NCI-H2029 treated with DMSO at 0.1 percent for 48 hours (cell line): ENCODE data around the gene SLC25A22.

ENCODE experiments used
- DNase-seq: peaks from one replicate; lab custom pipeline; 2025; lab: John Stamatoyannopoulos, UW

Gene SLC25A22

DNA sequence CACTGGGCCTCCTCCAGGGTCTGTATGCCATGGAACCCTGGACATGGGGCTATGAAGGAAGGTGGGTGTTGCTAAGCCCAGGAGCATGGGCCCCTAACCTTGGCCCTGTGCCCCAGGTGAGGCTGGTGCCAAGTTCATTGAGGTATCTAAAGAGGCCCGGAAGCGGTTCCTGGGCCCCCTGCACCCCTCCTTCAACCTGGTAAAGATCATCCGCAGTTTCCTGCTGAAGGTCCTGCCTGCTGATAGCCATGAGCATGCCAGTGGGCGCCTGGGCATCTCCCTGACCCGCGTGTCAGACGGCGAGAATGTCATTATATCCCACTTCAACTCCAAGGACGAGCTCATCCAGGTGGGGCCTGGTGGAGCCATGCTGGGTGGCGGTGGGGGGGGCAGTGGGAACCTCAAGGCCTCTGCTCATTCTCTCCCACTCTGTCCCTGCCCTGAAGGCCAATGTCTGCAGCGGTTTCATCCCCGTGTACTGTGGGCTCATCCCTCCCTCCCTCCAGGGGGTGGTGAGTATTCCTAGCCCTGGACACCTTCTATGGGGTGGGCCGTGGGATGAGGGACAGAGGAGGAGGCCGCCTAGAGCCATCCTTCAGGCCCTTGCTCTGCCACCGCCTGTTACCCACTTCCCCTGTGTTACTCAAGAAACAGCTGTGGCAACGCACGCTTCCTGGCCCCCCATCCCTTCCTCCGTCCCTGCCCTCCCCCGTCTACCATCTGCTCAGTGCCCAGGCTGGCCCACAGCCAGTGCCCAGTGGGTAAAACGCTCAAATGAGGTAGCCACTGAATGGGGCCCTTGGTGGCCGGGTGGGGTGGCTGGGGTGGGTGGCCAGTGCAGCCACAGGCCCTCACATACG lies 23.7 kb upstream of the SLC25A22 start:
- no peak for DNase-seq

DNA sequence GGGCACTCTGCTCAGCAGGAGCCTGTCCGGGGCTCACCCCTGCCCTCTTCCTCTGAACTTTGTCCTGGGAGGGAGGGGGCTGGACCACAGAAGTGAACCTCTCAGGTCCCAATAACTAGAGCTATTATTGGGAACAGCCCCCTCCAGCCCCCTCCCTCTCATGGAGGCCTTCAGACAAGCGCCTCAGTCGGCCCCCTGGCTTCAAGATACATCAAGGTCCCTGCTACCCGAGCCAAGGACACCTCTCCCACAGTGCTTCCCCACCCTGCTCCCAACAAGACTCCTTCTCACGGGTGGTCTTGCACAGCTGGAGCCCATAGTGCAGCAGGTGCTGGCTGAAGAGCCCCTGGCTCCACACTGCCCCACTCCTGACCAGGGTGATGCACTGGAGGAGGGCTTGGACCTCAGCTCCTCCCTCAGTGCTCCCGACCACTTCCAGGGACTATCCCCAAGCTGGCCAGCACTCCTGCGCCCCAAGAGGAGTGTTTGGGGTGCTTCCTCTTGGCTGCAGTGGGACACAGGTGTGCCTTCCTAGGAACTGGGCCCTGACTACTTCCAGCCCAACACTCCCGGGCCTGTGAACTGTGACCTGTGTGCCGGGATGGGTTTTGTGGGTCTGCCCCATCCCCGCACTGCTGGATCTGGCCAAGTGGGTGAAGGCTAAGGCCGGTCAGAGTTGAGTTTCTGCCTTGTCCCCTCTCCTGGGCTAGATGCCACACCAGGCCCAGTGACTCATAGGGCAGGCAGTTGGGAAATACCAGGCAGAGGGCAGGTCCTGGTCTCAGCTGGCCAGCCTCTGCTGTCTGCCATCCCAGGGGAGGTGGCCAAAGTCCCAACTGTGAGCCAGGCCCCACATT lies 22.8 kb upstream of the SLC25A22 start:
- DNase-seq: no peak

DNA sequence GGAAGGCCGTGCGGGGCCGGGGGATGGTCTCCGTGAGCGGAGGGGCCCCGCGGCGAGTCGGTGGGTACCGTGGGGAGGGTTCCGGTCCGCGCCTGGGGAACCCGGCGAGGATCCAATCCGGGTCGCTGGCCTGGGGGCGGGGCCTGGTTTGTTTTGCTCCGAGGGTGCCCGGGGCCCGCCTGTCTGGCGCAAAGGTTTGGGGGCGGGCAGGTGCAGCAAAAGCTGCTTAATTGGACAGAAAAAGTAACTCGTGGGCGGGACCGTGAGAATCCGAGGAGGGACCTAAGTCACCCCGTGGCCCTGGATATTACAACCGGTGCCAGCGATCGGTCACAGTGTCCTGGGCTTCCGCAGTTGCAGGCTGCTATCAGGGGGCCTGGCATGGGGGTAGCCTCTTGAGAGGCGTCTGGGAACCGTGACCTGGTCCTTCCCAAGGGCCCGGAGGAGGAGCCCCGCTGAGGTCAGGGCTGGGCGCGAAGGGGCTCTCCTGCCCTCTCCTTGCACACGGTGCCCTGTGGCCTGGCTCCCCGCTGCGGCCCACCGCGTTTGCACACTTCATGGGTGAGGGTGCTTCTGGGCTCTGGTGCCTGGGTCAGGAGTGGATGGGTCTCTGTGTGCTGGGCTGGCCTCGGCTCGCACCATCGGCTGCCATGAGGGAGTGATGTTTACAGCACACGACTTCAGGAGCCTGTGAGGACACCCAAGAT lies 22.0 kb upstream of the SLC25A22 start:
- peak; percentile 40 for DNase-seq

DNA sequence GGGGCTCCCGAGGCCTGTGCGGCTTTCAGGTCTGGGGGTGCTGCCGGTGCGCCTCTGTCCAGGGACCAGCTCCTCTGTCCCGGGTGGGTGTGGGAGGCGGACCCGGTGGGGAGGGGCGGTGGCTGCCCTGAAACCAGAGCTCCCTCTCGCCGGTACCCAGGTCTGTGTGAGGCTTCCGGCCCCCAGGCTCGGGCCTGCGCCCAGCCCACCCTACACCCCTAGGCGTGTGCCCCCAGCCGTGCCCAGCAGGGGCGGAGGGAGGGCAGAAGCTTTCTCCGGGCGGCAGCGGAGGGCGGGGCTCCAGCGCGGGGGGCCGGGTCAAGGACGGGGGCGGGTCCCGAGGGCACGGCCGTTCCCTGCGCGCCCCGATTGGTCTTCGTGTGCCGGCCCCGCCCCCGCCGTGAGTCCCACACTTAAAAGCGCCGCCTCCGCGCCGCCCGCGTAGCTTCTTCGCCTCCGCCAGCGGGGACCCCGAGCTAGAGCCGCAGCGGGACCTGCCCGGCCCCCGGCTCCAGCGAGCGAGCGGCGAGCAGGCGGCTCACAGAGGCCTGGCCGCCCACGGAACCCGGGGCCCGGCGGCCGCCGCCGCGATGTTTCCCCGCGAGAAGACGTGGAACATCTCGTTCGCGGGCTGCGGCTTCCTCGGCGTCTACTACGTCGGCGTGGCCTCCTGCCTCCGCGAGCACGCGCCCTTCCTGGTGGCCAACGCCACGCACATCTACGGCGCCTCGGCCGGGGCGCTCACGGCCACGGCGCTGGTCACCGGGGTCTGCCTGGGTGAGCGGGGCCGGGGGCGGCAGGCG lies 21.2 kb upstream of the SLC25A22 start:
- DNase-seq: peak; percentile 53

DNA sequence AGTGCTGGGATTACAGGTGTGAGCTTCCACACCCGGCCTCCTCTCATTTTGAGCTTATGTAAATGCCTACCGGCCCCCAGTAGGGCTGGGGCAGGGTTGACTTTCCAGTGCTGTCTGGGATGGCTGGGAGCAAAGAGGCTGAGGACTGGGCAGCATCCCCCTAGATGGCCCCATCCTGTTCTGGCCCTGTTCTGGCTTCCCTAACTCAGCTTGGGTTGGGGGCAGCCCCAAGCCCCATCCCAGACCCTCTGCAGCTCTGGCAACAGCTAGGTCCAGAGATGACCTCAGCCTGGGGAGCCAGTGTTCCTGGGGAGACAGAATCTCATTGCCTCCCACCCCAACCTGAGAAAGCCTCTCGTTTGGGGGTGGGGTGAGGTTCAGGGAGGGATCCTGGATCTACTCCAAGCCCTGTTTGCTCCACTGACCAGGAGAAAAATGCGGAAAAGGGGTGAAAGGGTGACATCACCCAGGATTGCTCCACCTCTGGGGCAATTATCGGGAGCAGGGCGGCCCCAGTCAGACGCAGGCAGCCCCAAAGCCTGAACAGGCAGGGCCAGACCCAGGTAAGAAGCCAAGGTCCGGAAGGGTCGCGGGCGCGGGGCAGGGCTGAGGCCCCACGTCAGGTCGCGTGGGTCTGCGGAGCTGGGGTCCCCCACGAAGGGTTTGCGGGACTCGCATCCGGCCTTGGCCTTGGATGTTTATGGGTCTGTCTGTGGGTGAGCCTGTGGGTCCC lies 20.5 kb upstream of the SLC25A22 start, which contains the start of gene PNPLA2:
PNPLA2 (plus strand) TSS at position 519 of the 733 bp plus-strand sequence. CDS start 805 bp downstream, outside the sequence.
- no peak for DNase-seq

DNA sequence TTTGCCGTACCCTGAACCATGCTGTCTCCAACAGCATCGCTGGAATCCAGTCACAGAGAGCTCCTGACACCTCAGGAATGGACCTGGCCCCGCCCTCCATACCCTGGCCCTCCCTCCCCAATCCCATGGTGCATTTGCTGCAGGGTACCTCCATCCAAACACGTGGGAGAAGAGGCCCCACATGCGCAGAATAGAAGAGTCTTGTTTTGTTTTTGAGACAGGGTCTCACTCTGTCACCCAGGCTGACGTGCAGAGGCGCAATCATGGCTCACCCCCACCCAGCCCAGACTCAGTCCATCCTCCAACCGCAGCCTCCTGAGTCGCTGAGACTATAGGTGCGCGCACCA lies 18.3 kb upstream of the SLC25A22 start:
- DNase-seq: no peak

DNA sequence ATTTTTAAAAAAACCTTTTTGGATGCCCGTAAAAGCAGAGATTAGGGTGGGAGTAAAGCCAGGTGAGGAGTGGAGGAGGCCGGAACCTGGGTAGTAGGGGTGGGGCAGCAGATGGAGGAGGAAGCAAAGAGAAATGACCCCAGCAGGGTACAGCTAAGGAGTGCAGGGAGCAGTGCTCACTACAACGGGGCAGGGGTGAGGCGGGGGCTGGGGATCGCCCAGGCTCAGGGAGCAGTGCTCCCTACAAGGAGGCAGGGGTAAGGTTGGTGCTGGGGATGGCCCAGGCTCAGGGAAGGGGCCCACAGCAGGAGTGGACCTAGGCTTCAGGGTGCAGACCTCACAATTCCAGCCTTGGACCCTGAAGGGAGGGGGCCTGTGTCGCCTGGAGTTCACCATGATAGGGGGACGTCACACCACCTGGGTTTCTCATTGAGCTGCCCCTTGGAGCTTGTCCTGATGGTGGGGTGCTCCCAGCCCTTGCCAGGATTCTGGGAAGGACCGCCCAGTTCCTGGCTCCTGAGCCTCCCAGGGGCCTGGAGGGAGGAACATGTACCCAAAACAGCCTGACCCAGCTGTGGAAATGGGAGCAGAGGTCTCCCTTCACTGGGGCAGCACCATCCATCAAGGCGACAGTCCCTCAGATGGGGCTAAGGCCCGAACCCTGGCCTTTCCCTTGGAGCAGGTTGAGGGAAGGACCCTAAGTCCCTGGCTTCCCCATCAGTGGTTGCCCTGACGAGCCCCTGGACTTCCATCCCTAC lies 17.8 kb upstream of the SLC25A22 start:
- no peak for DNase-seq

DNA sequence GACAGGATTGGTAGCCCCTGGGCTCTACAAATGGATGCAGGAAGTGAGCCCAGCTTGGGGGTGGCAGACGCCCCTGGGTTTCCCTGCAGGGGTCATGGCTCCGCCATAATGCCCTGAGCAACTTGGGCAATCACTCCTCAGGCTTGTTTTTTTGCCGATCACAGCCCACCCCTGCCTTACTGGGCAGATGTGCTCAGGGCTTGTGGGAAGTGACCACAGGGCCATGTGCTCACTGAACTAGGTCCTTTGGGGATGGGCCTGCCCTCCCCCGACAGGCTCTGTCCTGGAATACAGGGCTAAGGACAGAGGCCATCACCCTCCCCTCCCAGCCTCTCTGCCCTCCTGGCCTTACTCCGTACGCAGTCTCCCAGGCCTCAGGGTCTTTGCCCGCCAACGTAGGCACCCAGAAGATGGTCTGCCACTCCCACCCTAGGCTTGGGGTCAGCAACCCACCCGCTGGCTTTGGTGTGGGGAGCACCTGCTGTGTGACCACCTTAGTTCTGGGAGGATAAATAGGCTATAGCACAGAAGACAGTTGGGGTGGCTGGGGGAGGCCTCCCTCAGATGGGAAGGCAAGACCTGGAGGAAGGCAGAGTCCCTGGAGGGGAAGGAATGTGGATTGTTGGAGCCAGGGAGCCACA lies 15.5 kb upstream of the SLC25A22 start:
- no peak for DNase-seq

DNA sequence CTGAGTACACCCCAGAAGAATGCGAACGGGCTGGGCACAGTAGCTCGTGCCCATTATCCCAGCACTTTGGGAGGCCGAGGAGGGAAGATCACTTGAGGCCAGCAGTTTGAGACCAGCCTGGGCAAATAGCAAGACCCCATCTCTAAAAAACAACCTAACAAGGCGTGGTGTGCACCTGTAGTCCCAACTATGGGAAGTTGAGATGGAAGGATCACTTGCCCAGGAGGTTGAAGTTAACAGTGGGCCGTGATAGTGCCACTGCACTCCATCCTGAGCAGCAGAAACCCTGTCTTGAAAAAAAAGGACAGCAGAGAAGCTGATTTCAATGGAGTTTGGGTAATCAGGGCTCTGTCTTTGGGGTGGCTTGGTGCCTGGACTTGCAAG lies 15.0 kb upstream of the SLC25A22 start:
- no peak for DNase-seq

DNA sequence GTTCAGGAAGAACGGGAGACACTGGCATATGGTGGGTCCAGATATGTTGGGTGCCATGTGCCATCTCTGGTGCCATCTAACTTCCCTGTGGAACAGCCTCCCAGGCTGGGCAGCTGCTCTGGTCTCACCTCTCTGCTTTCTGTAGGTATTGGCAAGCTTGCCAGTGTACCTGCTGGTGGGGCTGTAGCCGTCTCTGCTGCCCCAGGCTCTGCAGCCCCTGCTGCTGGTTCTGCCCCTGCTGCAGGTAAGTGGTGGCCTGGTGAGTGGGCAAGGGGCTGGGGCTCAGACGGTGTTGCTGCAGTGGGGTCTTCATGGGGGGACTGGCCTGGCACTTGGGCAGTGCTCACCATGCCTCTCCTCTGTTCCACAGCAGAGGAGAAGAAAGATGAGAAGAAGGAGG lies 14.3 kb upstream of the SLC25A22 start:
- no peak for DNase-seq

DNA sequence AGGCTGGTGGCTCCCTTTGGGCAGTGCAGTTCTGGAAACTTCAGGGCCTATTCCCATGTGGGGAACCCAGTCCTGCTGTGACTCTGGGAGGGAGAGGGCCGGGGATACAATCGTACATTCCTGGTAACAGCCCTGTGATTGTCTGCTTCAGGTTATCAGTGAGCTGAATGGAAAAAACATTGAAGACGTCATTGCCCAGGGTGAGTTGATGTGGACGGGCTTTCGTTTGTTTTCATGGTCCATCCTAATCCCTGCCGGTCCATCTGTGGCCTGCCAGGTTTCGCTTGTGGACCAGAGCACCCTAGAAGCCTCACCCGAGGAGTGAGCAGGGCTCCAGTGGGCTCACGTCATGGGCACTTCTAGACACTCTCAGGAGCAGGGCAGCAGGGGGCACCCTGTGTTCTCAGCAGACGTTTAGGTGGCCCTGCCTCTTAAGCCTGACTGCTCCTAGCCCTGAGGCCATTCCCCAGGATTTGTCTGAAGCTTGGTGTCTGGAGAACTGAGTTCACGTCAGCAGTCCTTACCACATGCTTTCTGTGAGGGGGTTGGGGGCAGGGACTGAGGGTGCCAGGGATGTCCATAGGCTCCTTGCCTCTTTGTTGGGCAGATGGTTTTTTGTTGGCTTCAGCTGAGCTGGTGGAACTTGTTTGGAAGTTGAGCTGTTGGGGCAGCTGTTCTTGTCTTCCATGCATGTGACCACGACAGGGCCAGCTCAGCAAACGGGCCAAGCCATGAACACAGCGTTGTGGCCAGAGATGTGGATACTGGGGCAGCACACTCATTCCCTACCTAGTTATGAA lies 13.6 kb upstream of the SLC25A22 start:
- no peak for DNase-seq

DNA sequence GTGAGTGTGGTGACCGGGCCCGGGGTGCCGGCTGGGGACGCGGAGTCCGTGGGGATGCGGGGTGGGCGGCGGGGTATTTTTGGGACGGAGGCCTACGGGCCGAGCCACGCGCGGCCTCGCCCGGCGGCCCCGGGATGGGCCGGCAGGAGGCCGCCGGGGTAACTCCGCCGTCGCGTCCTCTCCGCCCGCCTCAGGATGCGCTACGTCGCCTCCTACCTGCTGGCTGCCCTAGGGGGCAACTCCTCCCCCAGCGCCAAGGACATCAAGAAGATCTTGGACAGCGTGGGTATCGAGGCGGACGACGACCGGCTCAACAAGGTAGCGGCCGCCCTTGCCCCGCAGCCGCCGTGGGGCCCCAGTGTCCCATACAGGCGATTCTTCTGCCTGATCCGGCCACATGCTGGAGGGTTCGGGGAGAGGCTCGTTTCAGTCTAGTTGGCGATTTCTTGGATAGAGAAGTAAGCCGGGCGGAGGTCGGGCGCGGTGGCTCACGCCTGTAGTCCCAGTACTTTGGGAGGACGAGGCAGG lies 12.0 kb upstream of the SLC25A22 start:
- DNase-seq: no peak

DNA sequence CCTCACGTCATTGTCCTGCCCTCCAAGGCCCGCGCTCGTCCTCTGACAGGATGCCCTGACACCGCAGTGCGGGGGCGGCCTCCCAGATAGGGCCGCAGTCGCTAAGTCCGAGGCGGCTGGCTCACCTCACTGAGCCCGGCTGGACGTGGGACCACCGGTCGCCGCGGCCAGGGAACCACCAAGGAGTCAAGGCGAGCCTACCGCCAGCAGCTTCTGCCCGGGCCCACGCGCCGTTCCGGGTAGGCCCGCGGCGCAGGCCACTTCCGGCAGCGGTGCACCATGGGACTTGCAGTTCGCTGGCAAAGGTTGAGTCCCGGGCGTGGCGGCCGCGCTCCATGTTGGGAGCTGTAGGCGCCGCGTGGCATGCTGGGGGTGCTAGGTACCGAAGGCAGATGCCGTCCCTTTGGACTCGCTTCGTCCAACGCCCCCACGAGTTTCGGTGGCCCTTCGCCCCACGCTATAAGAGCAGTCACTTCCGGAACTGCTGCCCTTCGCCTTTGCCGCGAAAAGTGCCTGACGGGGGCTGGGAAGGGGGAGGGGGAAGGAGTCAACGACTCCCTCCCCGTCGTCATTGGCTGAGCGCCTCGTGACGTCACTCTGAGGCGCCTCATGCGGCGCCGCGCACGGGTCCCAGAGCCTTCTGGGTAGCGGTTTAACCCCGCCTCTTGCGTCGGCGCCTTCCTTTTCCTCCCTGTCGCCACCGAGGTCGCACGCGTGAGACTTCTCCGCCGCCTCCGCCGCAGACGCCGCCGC lies 11.4 kb upstream of the SLC25A22 start, which contains the start of gene RPLP2:
RPLP2 (plus strand) TSS at position 681 of the 753 bp plus-strand sequence. CDS start 268 bp downstream, outside the sequence.
- DNase-seq: peak; percentile 84

DNA sequence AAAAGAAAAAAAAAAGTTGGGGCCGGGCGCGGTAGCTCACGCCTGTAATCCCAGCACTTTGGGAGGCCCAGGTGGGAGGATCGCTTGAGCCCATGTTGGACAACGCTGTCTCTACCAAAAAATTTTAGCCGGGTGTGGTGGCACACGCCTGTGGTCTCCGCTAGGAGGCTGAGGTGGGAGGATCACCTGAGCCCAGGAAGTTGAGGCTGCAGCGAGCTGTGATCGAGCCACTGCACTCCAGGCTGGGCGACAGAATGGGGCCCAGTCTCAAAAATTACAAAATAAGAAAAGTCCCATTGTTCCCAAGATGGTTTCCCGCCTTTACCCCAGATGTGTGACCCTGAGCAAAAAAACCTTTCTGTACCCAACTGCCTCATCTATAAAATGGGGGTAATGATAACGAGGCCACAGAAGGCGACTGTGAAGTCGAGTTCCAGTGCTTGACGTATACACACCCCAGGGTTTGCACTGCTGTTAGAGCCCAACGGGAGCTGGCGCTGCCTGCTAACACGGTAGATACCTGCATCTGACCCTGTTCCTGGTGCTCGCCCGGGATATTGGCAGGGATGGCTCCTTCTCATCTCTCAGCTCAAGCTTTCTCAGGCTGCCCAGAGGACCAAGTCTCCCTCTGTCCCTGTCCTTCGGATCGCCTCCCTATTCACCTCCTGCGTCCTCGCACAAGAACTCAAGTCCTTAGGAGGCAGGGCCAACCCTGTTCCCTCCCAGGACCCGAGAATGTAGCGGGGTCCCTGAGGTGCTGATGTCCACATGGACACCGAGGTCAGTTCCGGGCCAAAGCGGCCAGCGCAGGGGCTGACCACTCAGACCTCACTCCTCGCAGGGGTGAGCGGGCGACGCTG lies 10.6 kb upstream of the SLC25A22 start:
- no peak for DNase-seq

DNA sequence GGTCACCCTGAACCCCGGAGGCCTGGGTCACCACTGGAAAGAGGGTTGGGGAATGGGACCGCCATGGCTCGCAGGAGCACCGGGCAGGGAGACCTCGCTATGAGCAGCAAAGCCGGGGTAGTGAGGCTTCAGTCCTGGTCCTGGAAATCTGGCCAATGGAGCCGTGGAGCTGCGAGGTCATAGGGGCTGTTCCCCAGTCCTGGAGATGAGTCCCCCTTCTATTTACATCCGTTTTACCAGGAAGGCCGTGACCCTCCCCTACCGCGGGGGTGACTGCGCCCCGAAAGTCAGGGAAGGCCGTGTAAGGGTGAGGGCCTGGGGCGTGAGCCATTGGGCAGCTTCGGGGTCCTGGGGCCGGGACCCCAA lies 6.5 kb upstream of the SLC25A22 start:
- no peak for DNase-seq

DNA sequence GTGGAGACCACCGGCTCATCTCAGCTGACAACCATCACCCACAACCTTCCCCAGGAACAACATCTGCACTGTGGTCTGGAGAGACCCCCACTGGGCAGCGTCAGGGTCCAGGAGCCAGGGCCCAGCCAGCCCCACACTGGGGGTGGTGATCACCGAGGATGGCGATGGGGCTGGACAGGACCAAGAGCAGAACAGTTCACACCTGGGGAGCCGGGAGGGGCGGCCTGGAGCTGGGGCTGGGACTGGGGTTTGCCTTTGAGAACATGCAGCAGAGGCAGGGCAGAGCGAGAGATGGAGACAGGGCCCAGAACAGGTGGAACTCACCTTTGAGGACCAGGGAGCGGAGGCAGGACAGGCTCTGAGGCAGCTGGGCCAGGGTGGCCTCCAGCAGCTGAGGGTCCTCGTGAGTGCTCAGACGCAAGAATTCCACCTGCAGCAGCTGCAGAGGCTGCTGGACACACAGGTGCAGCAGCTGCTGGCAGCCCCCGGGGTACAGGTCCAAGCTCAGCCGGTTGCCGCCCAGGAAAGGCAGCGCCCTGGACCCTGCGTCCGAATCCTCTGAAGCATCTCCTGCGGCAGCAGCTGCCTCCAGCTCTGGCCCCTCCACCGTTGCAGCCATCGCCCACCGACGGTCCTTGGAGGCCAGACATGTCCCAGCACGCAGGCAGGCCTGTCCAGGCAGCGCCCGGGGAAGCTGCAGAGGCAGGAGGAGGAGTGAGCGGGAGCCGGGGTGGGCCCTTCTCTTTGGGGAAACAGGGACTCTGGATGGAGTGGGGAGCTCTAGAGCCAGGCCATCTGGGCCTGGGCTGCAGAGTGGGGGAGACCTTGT lies 5.9 kb upstream of the SLC25A22 start:
- DNase-seq: no peak
